Small intestine (tissue), 7 donors: ENCODE measurements around the gene CCDC88A. TPM values are rescaled to one million over a fixed set of nuclear protein-coding genes. Genes with fewer than 3 reads are reported as not detected.

Source experiments
- DNase-seq, 2 donors: peaks; one replicate each; pipeline versions ENCODE4 v3.0.0 to v3.0.0-alpha.2; 2013
- FAIRE-seq: peaks from 2 replicates; lab custom pipeline; 2012; peaks lifted over from hg19 to GRCh38; lab: Jason Lieb, UNC
- H3K27ac ChIP-seq, 3 donors: one replicate each; pipeline ENCODE4 v1.5.1; 2013; ENCODE audit warnings: low read length in 2 of 3, mild to moderate bottlenecking in 2 of 3, control low read depth in 1 of 3, inconsistent platforms in 1 of 3, low read depth in 1 of 3, moderate library complexity in 1 of 3
- H3K27me3 ChIP-seq, 3 donors: one replicate each; pipeline ENCODE4 v1.6.1; 2013; ENCODE audit warnings: low read length in 3 of 3, inconsistent platforms in 1 of 3; ENCODE audit not compliant: control insufficient read depth in 3 of 3, insufficient read depth in 3 of 3
- H3K36me3 ChIP-seq, 3 donors: one replicate each; pipeline ENCODE4 v1.6.1; 2013; ENCODE audit warnings: low read length in 3 of 3, inconsistent platforms in 1 of 3, low read depth in 1 of 3, mild to moderate bottlenecking in 1 of 3, moderate library complexity in 1 of 3; ENCODE audit not compliant: control insufficient read depth in 3 of 3, insufficient read depth in 2 of 3
- H3K4me1 ChIP-seq, 3 donors: one replicate each; pipeline ENCODE4 v1.6.1; 2013; ENCODE audit warnings: low read length in 2 of 3, inconsistent platforms in 1 of 3, low read depth in 1 of 3, mild to moderate bottlenecking in 1 of 3, moderate library complexity in 1 of 3; ENCODE audit not compliant: control insufficient read depth in 3 of 3, insufficient read depth in 2 of 3
- H3K4me3 ChIP-seq, 3 donors: one replicate each; pipeline ENCODE4 v1.5.1; 2013; ENCODE audit warnings: low read length in 3 of 3, control low read depth in 1 of 3, inconsistent platforms in 1 of 3, low read depth in 1 of 3, mild to moderate bottlenecking in 1 of 3, moderate library complexity in 1 of 3
- H3K9me3 ChIP-seq, 2 donors: one replicate each; pipeline ENCODE4 v1.6.1; 2013; ENCODE audit warnings: low read depth in 1 of 2, low read length in 1 of 2; ENCODE audit not compliant: control insufficient read depth in 2 of 2, insufficient read depth in 1 of 2
- WGBS, 3 donors: extraction: QIAGEN DNeasy Blood & Tissue Kit; methylation state at CpG; one replicate each; pipeline ENCODE4 v1.1.7; 2013; 5-methylcytosine and 5-hydroxymethylcytosine counted together
- polyA plus RNA-seq, 4 donors: library from polyadenylated mRNA; stranded (reverse) in 3 of 4; unstranded in 1 of 4; fragments of 200-250 nt in 3 of 4; fragments of 120-200 nt in 1 of 4; gene quantifications; one replicate each; pipeline versions ENCODE4 v1.2.1 to v1.2.3, GENCODE V29; 2013
- donor health status: healthy with polysubstance abuse.
- donor health status: control.
- donor health status: control.
- donor health status: Bipolar disorder and iron deficiency.
- donor health status: healthy.

CCDC88A gene
- polyA plus RNA-seq, 4 donors: 0.67 to 12.9 (median 4.0) TPM

- WGBS, 3 donors: 24 to 61% (median 39%) methylated on average over 3 of the region's 3 CpGs
- DNase-seq (peak; percentile 9 to 12), FAIRE-seq (no peak)
- no peak overlapping the region for H3K27ac ChIP-seq
- H3K27me3 ChIP-seq: no peaks in the 10 kb centered on the region
- H3K9me3 ChIP-seq: peaks cover 0 to 2% of the 10 kb centered on the region in 2 donors
- H3K4me3 ChIP-seq: no peak overlapping the region
- H3K36me3 ChIP-seq: peaks cover 0 to 2% (median 0%) of the 10 kb centered on the region in 3 donors
- no peaks in the 10 kb centered on the region for H3K4me1 ChIP-seq
Measured at GRCh38 chr2:55327470-55328230, 92.0 kb downstream of the CCDC88A start.

GRCh38 chr2:55314985-55315384 lies 104.7 kb downstream of the CCDC88A start:
- peaks cover 0 to 4% (median 4%) of the 10 kb centered on the region in 3 donors for H3K36me3 ChIP-seq
- 30 to 64% (median 56%) methylated on average over 1 of the region's 1 CpG for WGBS, 3 donors

DNA sequence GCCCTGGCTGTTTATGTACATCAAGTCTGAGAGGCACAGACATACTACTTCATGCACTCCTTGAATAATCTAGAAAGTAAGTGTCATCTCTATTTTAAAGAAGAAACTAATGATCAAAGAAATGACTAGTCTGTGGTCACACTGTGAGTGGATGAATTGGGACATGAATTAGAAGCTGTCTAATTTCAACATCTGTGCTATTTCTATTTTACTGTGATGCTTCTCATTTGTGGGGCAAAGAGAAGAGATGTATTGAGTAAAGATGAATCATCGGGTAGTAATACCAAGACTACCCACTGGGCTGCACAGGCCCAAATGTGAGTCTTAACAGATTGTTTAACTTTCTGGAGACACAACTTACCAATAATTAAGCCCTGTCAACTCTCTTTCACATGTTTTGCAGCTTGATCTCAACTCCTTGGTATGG lies 108.2 kb downstream of the CCDC88A start:
- Histone ChIP-seq H3K4me3 (no peak overlapping the region), H3K4me1 (no peaks in the 10 kb centered on the region), H3K27ac (no peak overlapping the region), H3K9me3 (no peaks in the 10 kb centered on the region), H3K27me3 (no peaks in the 10 kb centered on the region), H3K36me3 (peaks cover 0 to 4% (median 2%) of the 10 kb centered on the region in 3 donors)
- no peak for DNase-seq
- no peak for FAIRE-seq
- 68 to 85% (median 77%) methylated on average over 1 of the region's 1 CpG for WGBS, 3 donors

More at GRCh38 chr2:55314985-55315384, 104.7 kb downstream of the CCDC88A start:
- no peaks in the 10 kb centered on the region for H3K9me3 ChIP-seq
- FAIRE-seq (no peak), DNase-seq (no peak)
- H3K4me1 ChIP-seq: no peaks in the 10 kb centered on the region
- H3K4me3 ChIP-seq: no peak overlapping the region
- H3K27ac ChIP-seq: no peak overlapping the region
- H3K27me3 ChIP-seq: no peaks in the 10 kb centered on the region

DNA sequence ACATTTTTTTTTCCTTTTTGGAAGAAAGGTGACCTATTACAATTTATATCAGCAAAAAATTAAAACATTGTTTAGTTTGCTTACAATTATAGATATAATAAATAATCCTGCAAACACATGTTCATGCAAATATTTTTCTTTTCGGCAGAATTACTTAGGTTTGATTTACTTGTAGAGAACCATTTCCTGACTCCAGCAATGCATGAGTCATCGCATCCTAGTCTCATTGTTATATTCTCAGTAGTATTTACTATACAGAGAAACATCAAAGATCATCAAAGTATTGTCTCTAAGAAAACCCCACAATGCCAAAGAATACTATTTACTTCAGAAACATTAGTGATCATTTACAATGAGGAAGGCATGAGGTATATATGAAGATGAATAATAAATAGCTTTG lies 110.2 kb downstream of the CCDC88A start:
- Histone ChIP-seq H3K27me3 (no peaks in the 10 kb centered on the region), H3K9me3 (no peaks in the 10 kb centered on the region), H3K4me1 (no peaks in the 10 kb centered on the region), H3K27ac (no peak overlapping the region), H3K4me3 (no peak overlapping the region), H3K36me3 (peaks cover 0 to 4% (median 2%) of the 10 kb centered on the region in 3 donors)
- no peak for DNase-seq
- 71 to 89% (median 84%) methylated on average over 2 of the region's 2 CpGs for WGBS, 3 donors
- FAIRE-seq: no peak

- WGBS, 3 donors: 57 to 81% (median 81%) methylated on average over 3 of the region's 3 CpGs
- no peaks in the 10 kb centered on the region for H3K27me3 ChIP-seq
Measured at GRCh38 chr2:55302241-55302640, 117.4 kb downstream of the CCDC88A start.

GRCh38 chr2:55301277-55301676 lies 118.4 kb downstream of the CCDC88A start:
- H3K4me3 ChIP-seq: no peak overlapping the region
- no peaks in the 10 kb centered on the region for H3K4me1 ChIP-seq
- no peak overlapping the region for H3K27ac ChIP-seq
- DNase-seq (no peak), FAIRE-seq (no peak)
- WGBS, 3 donors: 93 to 97% (median 93%) methylated on average over 1 of the region's 1 CpG
- no peaks in the 10 kb centered on the region for H3K36me3 ChIP-seq
- H3K9me3 ChIP-seq: no peaks in the 10 kb centered on the region
- H3K27me3 ChIP-seq: no peaks in the 10 kb centered on the region

More at GRCh38 chr2:55302241-55302640, 117.4 kb downstream of the CCDC88A start:
- Histone ChIP-seq H3K36me3 (no peaks in the 10 kb centered on the region), H3K4me1 (no peaks in the 10 kb centered on the region), H3K27ac (no peak overlapping the region), H3K4me3 (no peak overlapping the region), H3K9me3 (no peaks in the 10 kb centered on the region)
- DNase-seq: no peak
- FAIRE-seq: no peak

- DNase-seq: no peak
- no peaks in the 10 kb centered on the region for H3K9me3 ChIP-seq
- H3K27me3 ChIP-seq: no peaks in the 10 kb centered on the region
- H3K4me1 ChIP-seq: peaks cover 0 to 2% (median 2%) of the 10 kb centered on the region in 3 donors
- H3K36me3 ChIP-seq: peaks cover 0 to 3% (median 2%) of the 10 kb centered on the region in 3 donors
- no peak for FAIRE-seq
- no peak overlapping the region for H3K27ac ChIP-seq
- H3K4me3 ChIP-seq: no peak overlapping the region
Measured at GRCh38 chr2:55296393-55296792, 123.3 kb downstream of the CCDC88A start.

DNA sequence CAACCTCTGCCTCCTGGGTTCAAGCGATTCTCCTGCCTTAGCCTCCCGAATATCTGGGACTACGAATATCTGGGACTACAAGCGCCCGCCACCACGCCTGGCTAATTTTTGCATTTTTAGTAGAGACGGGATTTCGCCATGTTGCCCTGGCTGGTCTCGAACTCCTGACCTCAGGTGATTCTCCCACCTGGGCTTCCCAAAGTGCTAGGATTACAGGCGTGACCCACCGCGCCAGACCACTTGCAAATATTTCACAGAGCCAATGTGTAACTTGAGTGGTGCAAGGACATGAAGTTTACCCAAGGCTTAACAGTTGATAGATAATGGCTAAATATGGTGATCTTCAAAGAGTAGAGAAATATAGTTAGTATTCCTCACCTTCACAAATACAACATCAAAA lies 136.6 kb downstream of the CCDC88A start:
- FAIRE-seq: no peak
- Histone ChIP-seq H3K4me3 (peak overlapping the region in 1 of 3 donors; percentile 65), H3K27ac (no peak overlapping the region), H3K36me3 (peaks cover 0 to 5% (median 0%) of the 10 kb centered on the region in 3 donors), H3K4me1 (no peaks in the 10 kb centered on the region), H3K9me3 (no peaks in the 10 kb centered on the region), H3K27me3 (no peaks in the 10 kb centered on the region)
- DNase-seq: no peak
- WGBS, 3 donors: 91 to 96% (median 95%) methylated on average over 12 of the region's 12 CpGs
